A204.1 (cell line): ENCODE results near the gene ADORA2A.
"Not testable (repeated sequence)": the region's sequence is repeated elsewhere in the genome, so short reads cannot be mapped to it uniquely, and the experiment has no call there.

Experiments used
- FAIRE-seq: peaks from 2 replicates; lab custom pipeline; 2012; peaks lifted over from hg19 to GRCh38; lab: Jason Lieb, UNC

ADORA2A gene

DNA sequence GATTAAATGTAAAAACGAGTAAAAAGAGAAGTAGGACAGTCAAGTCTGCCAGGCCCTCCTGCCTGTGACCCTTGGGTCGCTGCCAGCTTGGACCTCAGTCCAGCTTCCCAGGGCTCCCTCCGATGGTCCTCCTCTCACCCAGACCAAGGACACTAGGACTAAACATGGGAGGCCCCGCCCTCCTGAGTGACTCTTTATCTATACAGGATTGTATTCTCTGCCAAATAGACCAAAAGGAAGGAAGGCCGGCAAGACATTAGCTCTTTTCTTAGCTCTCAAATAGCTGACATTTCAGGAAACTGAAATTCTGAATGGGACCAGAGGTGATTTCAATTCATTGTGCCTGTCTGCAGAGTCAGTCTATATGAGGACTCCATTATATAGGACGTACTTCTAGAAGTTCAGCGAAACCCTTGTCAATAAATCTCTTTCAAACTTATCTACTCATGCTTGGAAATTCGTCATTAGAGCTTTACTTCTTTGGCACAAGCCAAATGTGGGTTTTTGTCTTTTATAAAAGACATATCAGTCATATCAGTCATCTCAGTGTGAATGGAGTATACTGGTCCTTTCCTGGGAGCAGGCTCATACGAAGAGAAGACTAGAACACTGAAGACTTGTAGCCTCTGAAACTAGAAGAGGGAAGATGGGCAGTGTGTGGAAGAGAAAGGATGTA, 28.5 kb downstream of the ADORA2A start:
- FAIRE-seq, result no peak

DNA sequence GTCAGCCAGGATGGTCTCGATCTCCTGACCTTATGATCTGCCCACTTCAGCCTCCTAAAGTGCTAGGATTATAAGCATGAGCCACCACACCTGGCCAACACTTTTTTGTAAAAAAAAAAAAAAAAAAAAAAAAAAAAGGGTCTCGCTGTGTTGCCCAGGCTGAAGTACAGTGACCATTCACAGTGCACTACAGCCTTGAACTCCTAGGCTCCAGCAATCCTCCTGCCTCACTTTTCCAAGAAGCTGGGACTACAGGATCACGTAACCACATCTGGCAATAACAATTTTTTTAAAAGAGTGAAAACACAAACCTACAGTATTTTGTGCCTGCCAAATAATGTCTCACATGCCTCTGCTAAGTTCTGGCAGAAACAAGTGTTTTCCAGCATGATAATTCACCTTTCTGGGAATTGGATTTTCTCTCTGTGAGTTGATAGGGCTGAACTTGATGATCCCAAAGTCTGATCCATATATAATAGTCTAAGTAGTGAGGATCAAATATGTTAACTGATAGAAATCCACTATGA, 30.6 kb downstream of the ADORA2A start:
- FAIRE-seq, result no peak

DNA sequence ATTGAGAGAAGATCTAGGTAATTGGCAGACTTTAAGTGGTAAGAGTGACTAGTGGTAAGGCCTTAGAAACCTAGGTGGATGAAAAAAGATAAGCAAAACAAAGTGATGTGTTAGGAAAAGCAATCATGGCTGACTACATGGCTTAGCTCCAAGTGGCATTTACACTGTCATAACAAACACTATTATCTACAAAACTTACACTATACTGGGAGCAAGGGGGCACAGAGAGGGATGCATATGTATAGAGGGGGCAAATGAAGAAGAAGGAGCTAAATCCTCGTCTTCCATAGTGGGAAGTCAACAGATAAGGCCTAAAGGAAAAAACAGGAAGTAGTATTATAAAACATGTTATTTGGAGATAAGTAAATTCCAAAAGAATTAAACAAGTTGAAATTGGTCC, 32.5 kb downstream of the ADORA2A start:
- FAIRE-seq, result no peak

DNA sequence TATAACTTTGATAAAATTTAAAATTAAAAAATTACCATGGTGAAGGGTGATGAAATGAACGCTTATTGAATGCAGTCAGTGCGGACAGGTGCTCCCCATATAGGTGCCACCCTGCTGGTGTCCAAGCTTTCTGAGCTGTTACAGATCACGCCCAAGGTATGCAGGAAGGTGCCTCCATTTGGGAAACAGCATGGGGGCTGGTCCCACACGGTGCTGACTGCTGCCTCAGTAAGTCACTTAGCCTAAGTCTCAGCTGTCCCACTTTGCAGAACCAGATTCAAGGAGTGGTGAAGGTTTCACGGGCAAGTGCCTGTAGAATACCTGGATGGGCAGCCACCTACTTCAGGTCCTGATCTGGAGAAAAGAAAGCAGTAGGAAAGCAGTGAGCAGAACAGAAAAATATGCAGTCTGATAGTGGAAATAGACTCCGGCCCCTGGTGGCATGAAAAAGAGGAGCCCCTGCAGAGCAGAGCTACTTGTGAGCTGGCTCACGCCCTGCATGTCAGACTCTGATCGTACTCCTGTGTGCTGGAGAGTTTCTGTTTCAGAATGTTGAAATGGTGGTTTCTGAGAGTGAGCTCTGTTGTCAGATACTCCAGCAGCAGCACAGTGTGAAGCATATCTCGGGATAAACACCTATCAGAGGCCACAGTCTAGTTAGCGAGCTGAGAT, 33.2 kb downstream of the ADORA2A start:
- FAIRE-seq, result no peak

DNA sequence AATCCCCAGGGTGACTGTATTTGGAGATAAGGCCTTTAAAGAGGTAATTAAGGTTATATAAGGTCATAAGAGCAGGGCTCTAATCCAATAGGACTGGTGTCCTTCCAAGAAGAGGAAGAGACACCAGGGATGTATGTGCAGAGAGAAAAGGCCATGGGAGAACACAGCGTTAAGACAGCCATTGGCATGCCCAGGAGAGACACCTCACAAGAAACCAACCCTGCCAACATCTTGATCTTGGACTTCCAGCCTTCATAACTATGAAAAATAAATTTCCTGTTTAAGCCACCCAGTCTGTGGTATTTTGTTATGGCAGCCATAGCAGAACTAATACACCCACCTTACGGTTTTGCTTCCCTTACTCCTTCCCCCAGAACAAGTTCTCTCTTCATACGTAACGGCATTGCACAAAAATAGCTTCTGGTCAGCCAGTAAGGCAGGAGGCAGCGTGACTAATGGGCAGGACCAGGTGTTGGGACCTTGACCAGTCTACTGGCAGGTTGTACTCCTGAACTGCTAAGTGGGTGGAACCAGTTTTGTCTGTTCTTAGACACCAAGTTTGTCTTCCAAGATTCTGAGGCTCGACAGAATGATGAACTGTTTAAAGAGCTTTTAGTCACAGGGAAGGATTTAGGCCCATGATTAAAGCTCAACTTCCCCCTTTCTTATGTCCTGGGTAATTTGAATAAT, 35.8 kb downstream of the ADORA2A start:
- no peak for FAIRE-seq

DNA sequence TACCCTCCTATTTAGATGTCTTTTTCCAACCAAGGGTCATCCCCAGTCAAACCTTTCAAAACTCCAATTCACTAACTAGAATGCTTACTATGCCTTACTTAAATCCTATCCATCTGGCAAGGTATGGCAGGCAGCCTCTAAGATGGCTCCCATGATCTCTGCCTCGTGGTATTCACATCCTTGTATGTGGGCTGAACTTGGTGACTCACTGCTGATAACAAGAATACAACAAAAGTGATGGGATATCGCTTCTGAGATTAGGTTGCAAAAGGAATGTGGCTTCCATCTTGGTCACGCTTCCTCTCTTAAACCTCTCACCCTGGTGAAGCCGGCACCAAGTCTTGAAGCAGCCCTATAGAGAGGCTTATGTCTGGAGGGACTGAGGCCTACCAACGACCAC, 38.2 kb downstream of the ADORA2A start:
- FAIRE-seq, result no peak

DNA sequence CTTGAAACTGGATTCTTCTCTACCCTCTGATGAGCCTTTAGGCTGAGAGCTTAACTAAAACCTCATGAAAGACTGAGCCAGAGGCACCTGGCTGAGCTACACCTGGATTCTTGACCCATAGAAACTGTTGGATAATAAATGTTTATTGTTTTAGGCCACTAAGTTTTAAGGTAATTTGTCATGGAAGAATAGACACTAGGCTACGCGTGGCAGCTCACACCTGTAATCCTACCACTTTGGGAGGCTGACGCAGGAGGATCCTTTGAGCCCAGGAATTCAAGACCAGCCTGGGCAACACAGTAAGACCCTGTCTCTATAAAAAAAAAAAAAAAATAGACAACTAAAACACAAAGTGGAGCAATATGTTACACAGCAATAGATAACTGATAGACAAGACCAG, 38.6 kb downstream of the ADORA2A start:
- FAIRE-seq, result no peak

DNA sequence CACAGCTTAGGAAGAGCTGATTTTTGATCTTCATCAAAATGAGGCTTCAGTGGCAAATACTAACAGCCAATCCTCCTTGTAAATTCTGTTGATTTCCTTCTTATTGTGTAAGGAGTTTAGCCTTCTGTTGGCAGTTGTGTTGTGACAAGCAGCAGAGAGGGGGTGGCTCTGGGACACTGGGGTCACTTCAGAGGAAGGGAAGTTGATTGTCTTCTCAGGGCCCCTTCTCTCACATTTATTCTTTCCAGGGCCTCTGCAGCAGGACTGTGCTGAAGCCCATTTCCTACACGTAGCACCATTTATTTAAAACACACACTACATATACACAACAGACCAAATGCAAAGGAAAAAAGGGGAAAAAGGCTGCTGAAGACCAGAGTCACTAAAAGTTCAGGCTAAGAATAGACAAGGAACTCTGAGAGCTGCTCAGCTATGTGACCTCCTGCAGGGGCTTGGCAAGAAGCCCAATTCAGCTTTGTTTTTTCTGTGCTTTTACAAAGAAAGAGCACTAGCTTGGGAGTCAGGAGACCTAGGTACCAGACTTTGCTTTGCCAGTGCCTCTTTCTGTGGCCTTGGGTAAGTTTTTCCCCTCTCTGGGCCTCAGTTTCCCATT, 39.4 kb downstream of the ADORA2A start:
- no peak for FAIRE-seq

DNA sequence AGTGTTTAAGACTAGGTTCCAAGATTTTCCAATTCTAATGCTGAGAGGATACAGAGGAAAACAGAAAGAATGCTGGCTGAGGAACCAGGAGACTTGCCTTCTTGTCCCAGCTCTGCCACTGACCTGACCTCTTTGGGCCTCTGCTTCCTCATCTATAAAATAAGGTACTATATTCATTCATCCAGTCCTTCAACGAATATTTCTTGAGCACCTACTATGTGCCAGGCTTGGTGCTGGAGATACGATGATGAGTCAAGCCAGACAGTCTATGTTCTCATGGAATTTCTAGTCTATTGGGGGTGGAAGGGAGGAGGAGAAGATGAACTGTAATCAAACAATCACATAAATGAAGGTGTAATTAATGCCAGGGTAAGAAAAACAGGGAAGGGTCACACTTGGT, 39.9 kb downstream of the ADORA2A start:
- no peak for FAIRE-seq

DNA sequence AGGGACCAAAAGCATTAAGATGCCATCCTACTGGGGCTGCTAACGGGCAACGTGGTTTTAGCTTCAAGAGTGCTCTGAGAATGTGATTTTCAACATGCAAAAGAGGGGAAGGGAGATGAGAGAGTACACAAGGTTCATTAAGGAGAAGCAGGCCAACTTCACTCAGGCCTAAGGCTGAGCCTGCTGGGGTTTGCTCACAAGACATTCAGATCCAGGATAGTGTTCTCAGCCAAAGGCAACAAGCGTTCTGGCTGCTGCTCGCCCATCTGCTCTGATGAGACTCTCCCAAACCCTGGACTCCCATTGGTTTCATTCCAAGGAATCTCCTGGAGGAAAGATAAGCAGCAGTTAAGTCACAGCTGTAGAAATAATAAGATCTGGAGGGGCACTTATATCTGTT, 44.2 kb downstream of the ADORA2A start:
- FAIRE-seq, result no peak

DNA sequence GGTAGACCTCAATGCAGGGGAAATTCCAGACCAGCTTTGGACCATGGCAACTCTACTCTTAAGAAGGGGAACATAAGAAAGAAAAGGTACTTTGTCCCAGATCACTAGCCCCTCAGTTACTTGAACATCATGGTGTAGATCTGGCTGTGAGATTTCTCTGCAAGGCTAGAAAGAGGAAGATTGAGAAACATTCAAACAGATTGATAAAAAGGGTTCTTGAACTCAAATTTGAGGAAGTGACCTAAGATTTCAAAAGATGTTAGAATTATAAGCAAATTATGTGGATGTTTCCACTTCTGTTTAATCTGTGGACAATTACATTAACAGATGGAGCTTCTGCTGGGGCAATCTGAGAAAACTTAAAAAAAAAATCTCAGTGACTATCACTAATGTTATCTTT, 45.9 kb downstream of the ADORA2A start:
- FAIRE-seq, result no peak

DNA sequence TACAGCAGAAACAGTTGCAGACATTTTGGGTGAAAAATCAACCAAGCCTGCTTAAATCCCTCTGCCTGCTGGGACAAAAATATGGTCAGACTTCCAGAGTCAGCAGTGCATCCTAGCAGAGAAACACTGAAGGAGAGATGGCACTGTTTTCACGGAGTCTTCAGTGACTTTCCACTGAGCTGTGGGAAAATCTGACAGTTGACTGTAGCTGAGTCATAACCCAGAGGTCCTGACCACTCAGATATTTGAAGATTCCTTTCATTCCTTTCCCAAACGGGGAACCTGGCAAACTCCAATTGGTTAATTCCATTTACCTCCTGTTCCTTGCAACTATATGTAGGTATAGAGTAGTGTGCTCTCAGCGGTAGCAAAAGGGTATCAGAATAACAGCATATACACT, 46.8 kb downstream of the ADORA2A start:
- no peak for FAIRE-seq

DNA sequence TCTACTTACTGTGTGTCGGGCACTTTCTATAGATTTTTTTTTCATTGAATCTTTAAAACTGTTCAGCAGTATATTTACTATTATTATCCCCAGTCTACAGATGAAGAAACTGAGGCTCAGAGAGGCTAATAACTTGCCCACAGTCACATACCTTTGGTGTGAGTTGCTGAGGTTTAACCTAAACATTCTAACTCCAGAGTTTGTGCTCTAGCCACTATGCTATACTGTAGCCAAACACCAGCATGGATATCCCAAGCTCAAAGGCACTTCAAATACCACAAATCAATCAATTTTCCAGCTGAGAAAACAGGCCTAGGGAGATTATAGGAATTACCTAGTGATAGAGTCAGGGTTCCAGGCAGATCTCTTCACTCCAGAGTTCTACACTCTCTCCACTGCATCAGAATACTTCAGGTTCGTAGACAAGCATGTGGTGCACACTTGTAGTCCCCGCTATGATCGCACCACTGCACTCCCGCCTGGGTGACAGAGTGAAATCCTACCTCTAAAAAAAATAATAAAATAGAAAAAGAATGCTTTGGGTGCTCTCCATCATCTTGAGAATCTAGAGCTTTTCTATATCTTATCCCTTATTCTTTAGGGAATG, 47.4 kb downstream of the ADORA2A start:
- FAIRE-seq, result no peak

DNA sequence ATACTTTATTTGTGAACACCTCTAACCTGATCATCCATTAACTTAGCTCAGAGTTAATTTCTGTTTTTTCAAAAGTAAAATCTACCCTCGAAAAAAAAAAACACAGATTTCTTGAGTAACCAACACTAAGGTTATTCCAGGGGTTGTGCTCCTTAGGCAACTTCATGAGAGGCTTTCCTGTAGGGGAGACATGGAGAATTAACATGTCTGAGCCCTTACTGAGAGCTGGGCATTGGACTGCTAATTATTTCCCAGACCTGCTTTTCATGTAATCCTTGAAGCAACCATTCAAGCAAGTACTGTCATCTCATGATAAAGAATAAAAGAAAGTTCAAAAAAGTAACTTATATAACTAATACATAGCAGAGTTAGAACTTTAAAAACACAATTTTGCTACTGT, 54.2 kb downstream of the ADORA2A start:
- no peak for FAIRE-seq

DNA sequence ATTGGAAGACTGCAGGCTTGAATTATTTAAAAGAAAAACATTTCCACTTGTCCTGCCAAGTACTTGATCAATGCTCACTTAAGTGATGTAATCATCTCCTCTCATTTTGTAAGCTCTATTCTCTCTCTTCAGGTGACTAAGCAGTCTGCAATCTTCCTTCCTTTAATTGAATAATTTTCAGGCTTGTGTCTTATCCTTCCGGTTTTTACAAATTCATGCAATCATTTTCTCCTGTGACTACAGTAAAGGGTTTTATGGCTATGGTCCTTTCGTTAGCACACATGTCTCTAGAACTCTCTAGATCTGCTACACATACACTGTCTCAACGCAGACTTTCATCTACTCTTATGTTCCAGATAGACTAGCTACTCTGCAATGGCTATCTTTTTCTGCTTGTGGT, 55.2 kb downstream of the ADORA2A start:
- no peak for FAIRE-seq

DNA sequence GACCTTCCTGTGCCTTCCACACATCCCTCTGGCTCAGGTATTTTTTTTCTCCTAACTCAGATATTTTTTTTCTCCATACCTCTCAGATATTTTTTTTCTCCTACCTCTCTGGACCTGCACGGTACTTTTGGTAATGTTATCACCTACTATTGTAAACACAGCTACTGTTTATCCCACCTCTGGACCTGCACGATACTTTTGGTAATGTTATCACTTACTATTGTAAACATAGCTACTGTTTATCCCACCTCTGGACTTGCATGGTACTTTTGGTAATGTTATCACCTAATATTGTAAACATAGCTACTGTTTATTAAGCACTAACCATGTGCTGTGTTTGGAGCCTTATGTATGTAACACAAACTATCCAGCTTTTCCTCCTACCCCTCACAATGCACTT, 55.6 kb downstream of the ADORA2A start:
- no peak for FAIRE-seq

DNA sequence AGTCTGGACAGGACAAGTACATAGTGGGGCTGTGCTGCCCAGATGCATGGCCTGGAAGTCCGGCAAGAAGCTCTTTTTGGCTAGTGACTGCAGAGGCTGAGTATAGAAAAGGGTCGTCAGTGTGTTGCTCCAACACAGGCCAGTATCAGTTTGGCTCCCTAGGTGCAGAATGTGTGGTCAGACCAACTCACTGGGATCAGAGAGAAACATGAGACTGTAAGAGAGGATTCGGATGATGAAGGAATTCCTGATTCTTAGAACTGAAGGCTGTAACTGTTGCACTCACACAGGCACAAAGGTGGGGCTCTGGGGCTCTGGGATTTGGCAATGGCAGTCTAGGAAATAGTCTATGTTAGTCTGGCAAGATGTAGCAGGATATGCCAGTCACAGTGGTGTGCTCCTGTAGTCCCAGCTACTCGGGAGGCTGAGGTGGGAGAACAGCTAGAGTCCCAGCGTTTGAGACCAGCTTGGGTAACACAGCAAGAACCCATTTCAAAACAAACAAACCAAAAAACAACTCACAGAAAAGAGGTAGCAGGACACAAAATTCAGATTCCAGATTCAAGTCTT, 56.7 kb downstream of the ADORA2A start:
- no peak for FAIRE-seq

DNA sequence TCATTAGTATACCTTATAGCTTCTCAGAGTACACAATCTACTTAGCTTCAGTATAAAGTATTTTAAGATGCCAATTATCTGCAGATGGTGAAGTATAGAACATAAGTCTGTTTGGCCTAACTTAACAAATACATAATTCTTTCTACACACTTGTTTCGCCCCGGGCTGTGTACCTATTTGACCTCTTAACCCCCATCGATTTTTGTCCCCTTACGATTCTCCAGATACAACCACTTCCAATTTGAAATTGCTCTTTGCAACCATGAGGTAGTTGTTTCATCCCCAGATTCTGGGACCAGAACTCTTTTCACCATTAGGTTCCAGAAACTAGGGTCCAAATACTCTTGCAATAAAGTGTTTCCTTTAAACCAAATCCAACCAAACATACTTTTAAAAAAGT, 57.8 kb downstream of the ADORA2A start:
- no peak for FAIRE-seq

DNA sequence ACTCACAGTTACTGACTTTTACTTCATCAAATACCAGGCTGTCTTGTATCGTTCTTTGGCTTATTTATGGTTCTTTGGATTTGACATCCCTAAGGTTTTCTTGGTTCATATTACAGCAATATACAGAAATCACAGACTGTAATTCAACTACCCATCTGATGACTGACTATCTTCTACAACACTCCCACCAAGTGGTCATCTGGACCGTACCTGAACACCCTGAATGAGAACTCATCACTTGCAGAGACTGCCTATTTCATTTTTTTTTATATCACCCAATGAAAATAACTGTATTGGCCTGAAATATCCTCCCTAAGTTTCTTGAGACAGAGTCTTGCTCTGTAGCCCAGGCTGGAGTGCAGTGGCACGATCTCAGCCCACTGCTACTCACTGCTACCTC, 58.2 kb downstream of the ADORA2A start:
- FAIRE-seq, result no peak

DNA sequence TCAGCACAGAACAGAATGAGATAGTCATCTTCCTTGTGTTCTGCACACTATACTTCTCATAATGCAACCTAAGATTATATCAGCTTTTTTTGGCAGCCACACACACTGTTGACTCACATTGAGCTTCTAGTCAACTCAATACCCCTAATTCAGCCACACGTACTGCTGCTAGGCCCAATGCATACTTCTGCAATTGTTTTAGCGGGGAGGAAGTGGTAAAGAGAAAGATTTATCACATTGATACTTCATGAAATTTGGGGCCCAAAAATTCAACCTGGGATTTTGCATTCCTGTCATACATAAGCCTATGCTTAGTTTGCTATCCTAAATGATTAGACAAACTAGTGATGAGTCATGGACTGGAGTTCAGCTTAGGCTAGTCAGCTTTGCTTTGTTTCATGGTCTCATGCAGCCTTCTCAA, 59.1 kb downstream of the ADORA2A start:
- FAIRE-seq, result no peak

DNA sequence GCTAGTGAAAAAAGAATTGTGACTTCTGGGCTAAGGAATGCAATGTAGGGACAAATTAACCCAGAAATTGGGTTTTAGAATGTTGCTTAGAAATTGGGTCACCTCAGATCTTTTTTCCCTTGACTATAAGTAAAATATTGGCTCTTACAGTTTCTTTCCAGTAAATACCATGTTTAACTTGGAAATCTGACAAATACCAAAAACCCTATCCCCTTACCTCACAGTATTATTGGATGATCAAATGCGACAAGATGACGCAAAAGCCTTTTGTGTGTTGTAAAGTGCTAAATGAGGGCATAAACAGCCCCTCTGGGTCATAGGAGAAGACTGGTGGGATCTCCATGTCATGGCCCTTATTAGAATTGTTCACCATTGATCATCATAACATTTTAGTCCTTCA, 61.6 kb downstream of the ADORA2A start:
- no peak for FAIRE-seq

DNA sequence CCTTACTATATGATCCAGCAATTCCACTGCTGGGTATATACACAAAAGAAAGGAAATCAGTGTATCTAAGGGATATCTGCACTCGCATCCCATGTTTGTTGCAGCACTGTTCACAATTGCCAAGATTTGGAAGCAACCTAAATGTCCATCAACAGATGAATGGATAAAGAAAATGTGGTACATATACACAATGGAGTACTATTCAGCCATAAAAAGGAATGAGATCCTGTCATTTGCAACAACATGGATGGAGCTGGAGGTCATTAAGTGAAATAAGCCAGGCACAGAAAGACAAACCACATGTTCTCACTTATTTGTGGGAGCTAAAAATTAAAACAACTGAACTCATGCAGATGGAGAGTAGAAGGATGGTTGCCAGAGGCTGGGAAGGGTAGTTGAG, 62.0 kb downstream of the ADORA2A start:
- FAIRE-seq, result not testable (repeated sequence)
